PC-3 (cell line): ENCODE measurements around the gene NUP133.

Source experiments
- EZH2 ChIP-seq: fragments of 300-600 bp; sonication (generic); IDR thresholded peaks from one replicate; pipeline ENCODE4 v1.6.1; 2017; ENCODE audit warnings: antibody characterized with exemption, mild to moderate bottlenecking, low read length; ENCODE audit not compliant: unreplicated experiment
- EZH2phosphoT487 ChIP-seq: fragments of 300-600 bp; sonication (generic); IDR thresholded peaks from 2 replicates; pipeline ENCODE4 v1.6.1; 2018; ENCODE audit warnings: mild to moderate bottlenecking, antibody characterized with exemption, low read length, borderline replicate concordance
- TF ChIP-seq, protein P1 (sequence below): fragments of 300-600 bp; sonication (generic); conservative IDR thresholded peaks from 2 replicates; pipeline ENCODE4 v1.5.1; 2017; ENCODE audit warnings: antibody characterized with exemption, low read depth, mild to moderate bottlenecking, low read length

DNA sequence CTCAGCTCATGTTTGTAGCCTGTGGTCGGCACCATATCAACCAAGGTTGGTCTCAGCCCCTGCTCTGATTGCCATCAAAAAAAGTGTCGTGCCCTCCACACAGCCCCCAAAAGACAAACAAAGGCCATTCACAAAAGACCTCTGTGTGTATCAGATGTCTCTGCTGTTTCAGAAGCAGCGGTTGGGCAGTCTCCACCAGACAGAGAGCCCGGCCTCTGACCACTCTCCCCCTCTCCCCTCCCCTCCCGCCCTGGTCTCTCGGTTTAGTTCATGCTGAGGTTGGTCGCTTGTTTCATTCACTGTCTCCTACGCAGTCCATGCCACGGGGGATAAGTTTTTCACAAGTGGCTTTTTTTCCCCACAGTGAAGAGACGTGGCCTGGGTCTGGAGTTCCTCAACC is 101.3 kb downstream of the NUP133 start:
- TF ChIP-seq EZH2phosphoT487 (no peak), EZH2 (no peak)
- TF ChIP-seq, protein P1, sequence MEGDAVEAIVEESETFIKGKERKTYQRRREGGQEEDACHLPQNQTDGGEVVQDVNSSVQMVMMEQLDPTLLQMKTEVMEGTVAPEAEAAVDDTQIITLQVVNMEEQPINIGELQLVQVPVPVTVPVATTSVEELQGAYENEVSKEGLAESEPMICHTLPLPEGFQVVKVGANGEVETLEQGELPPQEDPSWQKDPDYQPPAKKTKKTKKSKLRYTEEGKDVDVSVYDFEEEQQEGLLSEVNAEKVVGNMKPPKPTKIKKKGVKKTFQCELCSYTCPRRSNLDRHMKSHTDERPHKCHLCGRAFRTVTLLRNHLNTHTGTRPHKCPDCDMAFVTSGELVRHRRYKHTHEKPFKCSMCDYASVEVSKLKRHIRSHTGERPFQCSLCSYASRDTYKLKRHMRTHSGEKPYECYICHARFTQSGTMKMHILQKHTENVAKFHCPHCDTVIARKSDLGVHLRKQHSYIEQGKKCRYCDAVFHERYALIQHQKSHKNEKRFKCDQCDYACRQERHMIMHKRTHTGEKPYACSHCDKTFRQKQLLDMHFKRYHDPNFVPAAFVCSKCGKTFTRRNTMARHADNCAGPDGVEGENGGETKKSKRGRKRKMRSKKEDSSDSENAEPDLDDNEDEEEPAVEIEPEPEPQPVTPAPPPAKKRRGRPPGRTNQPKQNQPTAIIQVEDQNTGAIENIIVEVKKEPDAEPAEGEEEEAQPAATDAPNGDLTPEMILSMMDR: no peak
